K562 treated with DMSO at 1 percent for 4 hours (cell line): ENCODE data around the gene CTDSP2. TPM values are rescaled to one million over a fixed set of nuclear protein-coding genes. Genes with fewer than 3 reads are reported as not detected.

Experiments
- total RNA-seq: library from RNA; unstranded; fragments of 300-600 nt; gene quantifications from 2 replicates; pipeline ENCODE4 v1.2.3, GENCODE V29; 2022; ENCODE audit not compliant: insufficient read depth

CTDSP2 gene
- total RNA-seq, result 79.3 and 83.9 TPM in 2 replicates

GRCh38 chr12:57846577-57847319 is at the start of gene CTDSP2:
Gene CTDSP2, minus strand, starts transcription at chr12:57846729. Its CDS starts 294 bp downstream, at chr12:57846435.

GRCh38 chr12:57782608-57783465 is 63.7 kb downstream of the CTDSP2 start, which contains the start of gene TSFM:
Gene TSFM, plus strand, starts transcription at chr12:57782787. Its CDS starts 15 bp downstream, at chr12:57782802.

GRCh38 chr12:57772429-57773322 is 73.9 kb downstream of the CTDSP2 start, which contains the start of gene EEF1AKMT3:
Gene EEF1AKMT3, plus strand, starts transcription at chr12:57772614. Its CDS starts 111 bp downstream, at chr12:57772725.

GRCh38 chr12:57771873-57772428 is 74.6 kb downstream of the CTDSP2 start, which contains the start of gene METTL1:
Gene METTL1, minus strand, starts transcription at chr12:57772105. Its CDS starts 22 bp downstream, at chr12:57772083.

Other genes with a start within 250 kb of the CTDSP2 start
- gene DTX3, start 241.9 kb downstream of the CTDSP2 start, total RNA-seq, result 0.25 TPM in 1 of 2 replicates, not detected in the other
- gene ARHGEF25, start 235.3 kb downstream of the CTDSP2 start, total RNA-seq, result 12.1 and 14.9 TPM in 2 replicates
- gene B4GALNT1, start 213.5 kb downstream of the CTDSP2 start, total RNA-seq, result 21.1 and 36.0 TPM in 2 replicates
- gene OS9, start 152.6 kb downstream of the CTDSP2 start, total RNA-seq, result 210 and 229 TPM in 2 replicates
- 0.21 TPM in 1 of 2 replicates, not detected in the other for gene AGAP2, start 108.0 kb downstream of the CTDSP2 start, total RNA-seq
- gene TSPAN31, start 101.7 kb downstream of the CTDSP2 start, total RNA-seq, result 14.0 and 16.3 TPM in 2 replicates
- 194 and 214 TPM in 2 replicates for gene CDK4, start 94.4 kb downstream of the CTDSP2 start, total RNA-seq
- 3.5 and 8.9 TPM in 2 replicates for gene MARCHF9, start 91.6 kb downstream of the CTDSP2 start, total RNA-seq
- gene CYP27B1, start 79.7 kb downstream of the CTDSP2 start, total RNA-seq, result 0.84 and 1.0 TPM in 2 replicates
- 2.9 TPM in 1 of 2 replicates, not detected in the other for gene METTL1, start 74.6 kb downstream of the CTDSP2 start, total RNA-seq
- 4.5 and 5.7 TPM in 2 replicates for gene EEF1AKMT3, start 74.1 kb downstream of the CTDSP2 start, total RNA-seq
- gene TSFM, start 63.9 kb downstream of the CTDSP2 start, total RNA-seq, result 18.5 and 29.9 TPM in 2 replicates
- gene AVIL, start 28.0 kb downstream of the CTDSP2 start, total RNA-seq, result 4.0 and 5.3 TPM in 2 replicates
- gene ATP23, start 94.8 kb upstream of the CTDSP2 start, total RNA-seq, result 12.8 and 15.3 TPM in 2 replicates